ENCODE data around the gene SNCAIP.

DNA sequence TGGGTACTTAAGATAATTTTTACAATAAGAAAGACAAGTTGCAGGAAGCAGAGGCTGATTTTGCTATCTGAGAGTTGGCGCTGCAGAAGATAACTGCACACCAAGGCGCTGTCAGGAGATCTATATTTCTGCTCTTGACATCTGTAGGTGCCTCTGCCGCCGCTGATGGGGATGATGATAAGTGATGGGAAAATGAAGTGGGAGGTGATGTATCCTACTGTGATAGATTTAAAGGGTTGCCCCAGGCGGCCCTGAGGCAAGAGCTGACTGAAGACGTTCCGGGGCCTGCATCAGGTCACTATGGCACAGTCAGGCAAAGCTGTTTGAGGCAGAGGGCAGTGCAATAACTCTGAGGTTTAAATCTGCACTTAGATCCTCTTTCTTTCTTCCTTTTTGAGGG, 78.1 kb downstream of the SNCAIP start:
- TF ChIP-seq, protein P1, sequence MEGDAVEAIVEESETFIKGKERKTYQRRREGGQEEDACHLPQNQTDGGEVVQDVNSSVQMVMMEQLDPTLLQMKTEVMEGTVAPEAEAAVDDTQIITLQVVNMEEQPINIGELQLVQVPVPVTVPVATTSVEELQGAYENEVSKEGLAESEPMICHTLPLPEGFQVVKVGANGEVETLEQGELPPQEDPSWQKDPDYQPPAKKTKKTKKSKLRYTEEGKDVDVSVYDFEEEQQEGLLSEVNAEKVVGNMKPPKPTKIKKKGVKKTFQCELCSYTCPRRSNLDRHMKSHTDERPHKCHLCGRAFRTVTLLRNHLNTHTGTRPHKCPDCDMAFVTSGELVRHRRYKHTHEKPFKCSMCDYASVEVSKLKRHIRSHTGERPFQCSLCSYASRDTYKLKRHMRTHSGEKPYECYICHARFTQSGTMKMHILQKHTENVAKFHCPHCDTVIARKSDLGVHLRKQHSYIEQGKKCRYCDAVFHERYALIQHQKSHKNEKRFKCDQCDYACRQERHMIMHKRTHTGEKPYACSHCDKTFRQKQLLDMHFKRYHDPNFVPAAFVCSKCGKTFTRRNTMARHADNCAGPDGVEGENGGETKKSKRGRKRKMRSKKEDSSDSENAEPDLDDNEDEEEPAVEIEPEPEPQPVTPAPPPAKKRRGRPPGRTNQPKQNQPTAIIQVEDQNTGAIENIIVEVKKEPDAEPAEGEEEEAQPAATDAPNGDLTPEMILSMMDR (IDR thresholded peaks at IDR 0.05; ENCODE audit: low read depth, low read length), result no peak
- TF ChIP-seq MAX (IDR thresholded peaks at IDR 0.05; ENCODE audit: low read depth, low read length) (no peak), POLR2A (IDR thresholded peaks at IDR 0.05; ENCODE audit: extremely low read depth, insufficient read length) (no peak), MYC (IDR thresholded peaks at IDR 0.05; ENCODE audit: low read depth, low read length) (no peak)
